PC-3 (cell line): ENCODE data around the gene TBXAS1.

ENCODE experiments used
- CTCF ChIP-seq: fragments of 300-600 bp; sonication (generic); conservative IDR thresholded peaks from 2 replicates; pipeline ENCODE4 v1.5.1; 2017; ENCODE audit warnings: antibody characterized with exemption, low read depth, mild to moderate bottlenecking, low read length
- EZH2 ChIP-seq: fragments of 300-600 bp; sonication (generic); IDR thresholded peaks from one replicate; pipeline ENCODE4 v1.6.1; 2017; ENCODE audit warnings: antibody characterized with exemption, mild to moderate bottlenecking, low read length; ENCODE audit not compliant: unreplicated experiment

DNA sequence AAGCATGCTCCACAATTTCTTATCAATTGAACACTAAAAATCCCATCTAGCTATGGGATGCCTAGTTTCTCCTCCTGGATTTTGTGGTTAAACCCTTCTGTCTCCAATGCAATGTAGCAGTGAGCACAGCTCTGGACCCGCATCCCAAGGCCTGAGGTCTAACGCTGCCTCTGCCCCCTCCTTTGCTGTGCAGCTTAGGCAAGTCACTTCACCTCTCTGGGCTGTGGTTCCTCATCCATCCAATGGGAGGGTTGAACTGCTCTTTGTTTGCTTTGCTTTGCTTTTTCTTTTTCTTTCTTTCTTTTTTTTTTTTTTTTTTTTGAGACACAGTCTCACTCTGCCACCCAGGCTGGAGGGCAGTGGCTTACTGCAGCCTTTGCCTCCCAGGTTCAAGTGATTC lies 164.5 kb downstream of the TBXAS1 start:
- no peak for TF ChIP-seq CTCF
- TF ChIP-seq EZH2, result no peak
